GM12892 (cell line): Measurements from ENCODE around the gene CD99L2.

Source experiments
- POLR2A ChIP-seq: IDR thresholded peaks from 2 replicates; pipeline ENCODE4 v1.6.1; 2011; ENCODE audit warnings: low read depth, low read length, control low read depth
- POLR2AphosphoS5 ChIP-seq: IDR thresholded peaks from 2 replicates; pipeline ENCODE4 v1.6.1; 2011; ENCODE audit warnings: low read depth, low read length, control low read depth
- TAF1 ChIP-seq: IDR thresholded peaks from 2 replicates; pipeline ENCODE4 v1.6.1; 2011; ENCODE audit warnings: low read depth, mild to moderate bottlenecking, control low read depth, low read length, borderline replicate concordance

DNA sequence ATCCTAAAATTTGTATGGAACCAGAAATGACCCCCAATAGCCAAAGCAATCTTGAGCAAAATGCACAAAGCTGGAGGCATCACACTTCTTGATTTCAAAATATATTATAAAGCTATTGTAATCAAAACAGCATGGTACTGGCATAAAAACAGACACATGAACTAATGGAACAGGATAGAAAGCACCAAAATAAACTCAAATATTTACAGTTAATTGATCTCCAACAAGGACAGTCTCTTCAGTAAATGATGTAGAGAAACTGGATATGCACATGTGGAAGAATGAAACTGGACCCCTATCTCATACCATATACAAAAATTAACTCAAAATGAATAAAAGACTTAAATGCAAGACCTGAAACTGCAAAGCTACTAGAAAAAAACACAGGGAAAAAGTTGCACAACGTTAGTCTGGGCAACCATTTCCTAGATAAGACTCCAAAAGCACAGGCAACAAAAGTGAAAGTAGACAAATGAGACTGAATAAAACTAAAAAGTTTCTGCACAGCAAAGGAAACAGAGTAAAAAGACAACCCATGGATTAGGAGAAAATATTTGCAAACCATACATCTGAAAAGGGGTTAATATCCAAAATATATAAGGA, 64.9 kb downstream of the CD99L2 start:
- TF ChIP-seq POLR2AphosphoS5: no peak
- TF ChIP-seq POLR2A: no peak
- TF ChIP-seq TAF1: no peak
